GM23338 (cell line): Measurements from ENCODE around the gene BAG5.

Experiments used
- CREB1 ChIP-seq: fragments of 250-450 bp; sonication (Bioruptor Pico); IDR thresholded peaks from 2 replicates; pipeline ENCODE4 v1.5.0; 2020; ENCODE audit warnings: low read depth, mild to moderate bottlenecking, moderate library complexity
- EZH2 ChIP-seq: fragments of 200-600 bp; sonication (generic); IDR thresholded peaks from one replicate; pipeline ENCODE4 v1.8.0; 2017; ENCODE audit warnings: antibody characterized with exemption, mild to moderate bottlenecking, low read depth; ENCODE audit not compliant: unreplicated experiment
- POLR2AphosphoS5 ChIP-seq: IDR thresholded peaks from 2 replicates; pipeline ENCODE4 v1.6.1; 2016; ENCODE audit warnings: antibody characterized with exemption, low read depth

GRCh38 chr14:103541709-103542604, 20.5 kb downstream of the BAG5 start:
- no peak for TF ChIP-seq CREB1 (CRISPR knock-in tag)
- TF ChIP-seq POLR2AphosphoS5, result no peak
- TF ChIP-seq EZH2, result no peak
